H9 (cell line): ENCODE results near the gene DCC. TPM values are rescaled to one million over a fixed set of nuclear protein-coding genes. Genes with fewer than 3 reads are reported as not detected.
"Not testable (repeated sequence)": the region's sequence is repeated elsewhere in the genome, so short reads cannot be mapped to it uniquely, and the experiment has no call there.

ENCODE experiments used
- DNase-seq: peaks from one replicate; pipeline ENCODE4 v3.0.0-alpha.2; 2017
- H2AFZ ChIP-seq: one replicate; pipeline ENCODE4 v1.6.1; 2013; ENCODE audit warnings: mild to moderate bottlenecking, low read length, control low read depth, moderate library complexity
- H2AK5ac ChIP-seq: 2 replicates; pipeline ENCODE4 v1.6.1; 2013; ENCODE audit warnings: low read length, control low read depth, mixed read lengths; ENCODE audit not compliant: insufficient read length
- H2BK120ac ChIP-seq: one replicate; pipeline ENCODE4 v1.6.1; 2013; ENCODE audit warnings: low read depth, mild to moderate bottlenecking, low read length, control low read depth, inconsistent platforms; ENCODE audit not compliant: poor library complexity, severe bottlenecking
- H2BK12ac ChIP-seq: 2 replicates; pipeline ENCODE4 v1.6.1; 2013; ENCODE audit warnings: low read length, control low read depth, mixed read lengths, low read depth; ENCODE audit not compliant: insufficient read length
- H2BK15ac ChIP-seq: 2 replicates; pipeline ENCODE4 v1.6.1; 2013; ENCODE audit warnings: low read depth, low read length, control low read depth
- H2BK20ac ChIP-seq: one replicate; pipeline ENCODE4 v1.6.1; 2013; ENCODE audit warnings: low read depth, mild to moderate bottlenecking, low read length, control low read depth, inconsistent platforms; ENCODE audit not compliant: poor library complexity, severe bottlenecking
- H2BK5ac ChIP-seq: 2 replicates; pipeline ENCODE4 v1.6.1; 2013; ENCODE audit warnings: low read length, control low read depth, mixed read lengths; ENCODE audit not compliant: insufficient read length
- H3K14ac ChIP-seq: 2 replicates; pipeline ENCODE4 v1.6.1; 2013; ENCODE audit warnings: low read length, control low read depth; ENCODE audit not compliant: insufficient read depth
- H3K18ac ChIP-seq: 2 replicates; pipeline ENCODE4 v1.6.1; 2013; ENCODE audit warnings: low read depth, mild to moderate bottlenecking, mixed read lengths, low read length, control low read depth; ENCODE audit not compliant: insufficient read length
- H3K23ac ChIP-seq: 2 replicates; pipeline ENCODE4 v1.6.1; 2013; ENCODE audit warnings: low read length, control low read depth, mixed read lengths, low read depth; ENCODE audit not compliant: insufficient read length
- H3K23me2 ChIP-seq: 2 replicates; pipeline ENCODE4 v1.6.1; 2013; ENCODE audit warnings: low read depth, mild to moderate bottlenecking, mixed read lengths, low read length, control low read depth; ENCODE audit not compliant: insufficient read length, poor library complexity, severe bottlenecking
- H3K27ac ChIP-seq: 2 replicates; pipeline ENCODE4 v1.5.1; 2013; ENCODE audit warnings: low read length, control low read depth, mixed read lengths, low read depth; ENCODE audit not compliant: insufficient read length
- H3K27me3 ChIP-seq: 2 replicates; pipeline ENCODE4 v1.6.1; 2013; ENCODE audit warnings: low read length, control low read depth, inconsistent platforms; ENCODE audit not compliant: insufficient read depth
- H3K4ac ChIP-seq: 2 replicates; pipeline ENCODE4 v1.6.1; 2013; ENCODE audit warnings: low read depth, mild to moderate bottlenecking, control low read depth, inconsistent platforms, low read length, moderate library complexity
- H3K4me1 ChIP-seq: 2 replicates; pipeline ENCODE4 v1.6.1; 2013; ENCODE audit warnings: low read length, control low read depth, inconsistent platforms; ENCODE audit not compliant: insufficient read depth
- H3K4me2 ChIP-seq: 2 replicates; pipeline ENCODE4 v1.6.1; 2013; ENCODE audit warnings: low read length, control low read depth, mixed read lengths; ENCODE audit not compliant: insufficient read length, insufficient read depth
- H3K56ac ChIP-seq: 2 replicates; pipeline ENCODE4 v1.6.1; 2013; ENCODE audit warnings: low read depth, mild to moderate bottlenecking, mixed read lengths, low read length, control low read depth; ENCODE audit not compliant: insufficient read length
- H3K79me1 ChIP-seq: 2 replicates; pipeline ENCODE4 v1.6.1; 2013; ENCODE audit warnings: low read depth, mild to moderate bottlenecking, moderate library complexity, low read length, control low read depth, inconsistent platforms; ENCODE audit not compliant: insufficient read depth, poor library complexity, severe bottlenecking
- H3K79me2 ChIP-seq: 2 replicates; pipeline ENCODE4 v1.6.1; 2013; ENCODE audit warnings: low read length, control low read depth, inconsistent platforms; ENCODE audit not compliant: insufficient read depth
- H3K9ac ChIP-seq: 2 replicates; pipeline ENCODE4 v1.6.1; 2013; ENCODE audit warnings: low read length, control low read depth, mixed read lengths; ENCODE audit not compliant: insufficient read length; ENCODE audit errors: extremely low read depth
- H3K9me3 ChIP-seq: one replicate; pipeline ENCODE4 v1.6.1; 2013; ENCODE audit warnings: low read depth, low read length, inconsistent platforms; ENCODE audit not compliant: control insufficient read depth
- H3T11ph ChIP-seq: one replicate; pipeline ENCODE4 v1.6.1; 2013; ENCODE audit warnings: mild to moderate bottlenecking, low read length, control low read depth, inconsistent platforms
- H4K20me1 ChIP-seq: one replicate; pipeline ENCODE4 v1.6.1; 2013; ENCODE audit not compliant: control insufficient read depth, insufficient read length, insufficient read depth
- H4K5ac ChIP-seq: 2 replicates; pipeline ENCODE4 v1.6.1; 2013; ENCODE audit warnings: low read depth, mild to moderate bottlenecking, mixed read lengths, low read length, control low read depth; ENCODE audit not compliant: insufficient read length
- H4K8ac ChIP-seq: replicated peaks from 2 replicates; pipeline ENCODE4 v1.6.1; 2013; ENCODE audit warnings: low read length, control low read depth, mixed read lengths, low read depth; ENCODE audit not compliant: insufficient read length
- H4K91ac ChIP-seq: 2 replicates; pipeline ENCODE4 v1.6.1; 2013; ENCODE audit warnings: low read depth, mild to moderate bottlenecking, moderate library complexity, mixed read lengths, low read length, control low read depth; ENCODE audit not compliant: insufficient read length
- H3K27ac Mint-ChIP-seq, 3 experiments: 2 replicates in 2 of 3; 3 replicates in 1 of 3; pipeline ENCODE4 v1.8.0; 2020 to 2021; ENCODE audit warnings: mixed read lengths in 3 of 3, mild to moderate bottlenecking in 1 of 3, moderate library complexity in 1 of 3
- H3K27me3 Mint-ChIP-seq: 2 replicates; pipeline ENCODE4 v1.8.0; 2021; ENCODE audit warnings: low read depth, mild to moderate bottlenecking, moderate library complexity, mixed read lengths
- H3K36me3 Mint-ChIP-seq, 3 experiments: 2 replicates in 2 of 3; 3 replicates in 1 of 3; pipeline ENCODE4 v1.8.0; 2020 to 2021; ENCODE audit warnings: low read depth in 3 of 3, mixed read lengths in 3 of 3; ENCODE audit not compliant: insufficient read depth in 1 of 3
- H3K4me1 Mint-ChIP-seq, 2 experiments: 2 replicates each; pipeline ENCODE4 v1.8.0; 2020; ENCODE audit warnings: mixed read lengths in 2 of 2
- H3K4me3 Mint-ChIP-seq, 2 experiments: 2 replicates in 1 of 2; 3 replicates in 1 of 2; pipeline ENCODE4 v1.8.0; 2020 to 2021; ENCODE audit warnings: mild to moderate bottlenecking in 2 of 2, mixed read lengths in 2 of 2, moderate library complexity in 1 of 2
- H3K9me3 Mint-ChIP-seq, 2 experiments: 2 replicates in 1 of 2; 3 replicates in 1 of 2; pipeline ENCODE4 v1.8.0; 2020; ENCODE audit warnings: mild to moderate bottlenecking in 2 of 2, mixed read lengths in 2 of 2, moderate library complexity in 1 of 2
- CTCF ChIP-seq: fragments of 200-600 bp; sonication (generic); conservative IDR thresholded peaks from 3 replicates; pipeline ENCODE4 v1.8.0; 2021; ENCODE audit warnings: antibody characterized with exemption, mild to moderate bottlenecking
- WGBS: extraction: QIAGEN DNeasy Blood & Tissue Kit; methylation state at CpG from one replicate; pipeline ENCODE4 v1.1.7; 2013; ENCODE audit warnings: missing lambda C conversion rate, low lambda C conversion rate, mixed read lengths; ENCODE audit not compliant: insufficient read length; ENCODE audit errors: extremely low coverage; 5-methylcytosine and 5-hydroxymethylcytosine counted together
- total RNA-seq: library from RNA; stranded (reverse); gene quantifications from 2 replicates; pipeline ENCODE4 v1.2.1, GENCODE V29; 2021

DCC gene
- total RNA-seq, 1 experiment from 2014 or later = 0.35 TPM

- no peak for DNase-seq
- H3K79me1 ChIP-seq = no peaks in the 10 kb centered on the region
- no peaks in the 10 kb centered on the region for H3K4me1 ChIP-seq
- H3K14ac ChIP-seq = no peak overlapping the region
- no peak overlapping the region for H3K18ac ChIP-seq
- no peak overlapping the region for H3K23ac ChIP-seq
- no peak overlapping the region for H3K4me2 ChIP-seq
- H4K91ac ChIP-seq = no peak overlapping the region
- WGBS = no CpG with 5 or more reads among the region's 5 CpGs
- H3K4me1 Mint-ChIP-seq = peaks cover 3 to 8% of the 10 kb centered on the region in 2 experiments; a peak in 3 of 4 replicates
- no peak overlapping the region for H3K4ac ChIP-seq
- H3K9me3 Mint-ChIP-seq = no peaks in the 10 kb centered on the region; a peak in 2 of 5 replicates
- no peak for TF ChIP-seq CTCF
- H4K20me1 ChIP-seq = no peaks in the 10 kb centered on the region
- H3K27ac Mint-ChIP-seq = no peak overlapping the region
- H2AFZ ChIP-seq = no peak overlapping the region
- H2BK120ac ChIP-seq = no peak overlapping the region
- H2BK5ac ChIP-seq = no peak overlapping the region
- no peaks in the 10 kb centered on the region for H3K9me3 ChIP-seq
- H3T11ph ChIP-seq = no peak overlapping the region
- no peaks in the 10 kb centered on the region for H3K27me3 ChIP-seq
- no peaks in the 10 kb centered on the region for H3K79me2 ChIP-seq
- no peak overlapping the region for H3K56ac ChIP-seq
- H2BK15ac ChIP-seq = no peak overlapping the region
- H2BK20ac ChIP-seq = no peak overlapping the region
- H2BK12ac ChIP-seq = no peak overlapping the region
- no peak overlapping the region for H3K4me3 Mint-ChIP-seq
- no peak overlapping the region for H4K5ac ChIP-seq
- peaks cover 0 to 3% (median 0%) of the 10 kb centered on the region in 3 experiments; a peak in 3 of 7 replicates for H3K36me3 Mint-ChIP-seq
- H3K27me3 Mint-ChIP-seq = no peaks in the 10 kb centered on the region
- H3K9ac ChIP-seq = no peak overlapping the region
- no peaks in the 10 kb centered on the region for H3K23me2 ChIP-seq
- no peak overlapping the region for H2AK5ac ChIP-seq
- H3K27ac ChIP-seq = no peak overlapping the region
- H4K8ac ChIP-seq = no peak overlapping the region
Observed at GRCh38 chr18:53467756-53468155, 1127.8 kb downstream of the DCC start.

- H3K9me3 Mint-ChIP-seq, H3K23ac ChIP-seq, H3K27ac ChIP-seq, H3K9me3 ChIP-seq, H3K4me3 Mint-ChIP-seq, H3K23me2 ChIP-seq, H2BK20ac ChIP-seq, H4K91ac ChIP-seq, H3K56ac ChIP-seq, H2BK12ac ChIP-seq, H3K4me1 Mint-ChIP-seq, H3K9ac ChIP-seq, H3K4ac ChIP-seq, H3K79me1 ChIP-seq, H3K27me3 ChIP-seq, H2AK5ac ChIP-seq, H3K79me2 ChIP-seq, H3K4me2 ChIP-seq, H3K27me3 Mint-ChIP-seq, H2BK5ac ChIP-seq, H4K5ac ChIP-seq, H3K18ac ChIP-seq, H2AFZ ChIP-seq, H3T11ph ChIP-seq, H4K20me1 ChIP-seq, H2BK15ac ChIP-seq, H3K27ac Mint-ChIP-seq, H3K36me3 Mint-ChIP-seq, H3K14ac ChIP-seq, H3K4me1 ChIP-seq, H2BK120ac ChIP-seq, DNase-seq, H4K8ac ChIP-seq: not testable (repeated sequence)
- no CpG with 5 or more reads among the region's 2 CpGs for WGBS
Observed at GRCh38 chr18:53468173-53468572, 1128.2 kb downstream of the DCC start.
